Neural progenitor cell (in vitro differentiated cells): ENCODE results near the gene COQ3. TPM values are rescaled to one million over a fixed set of nuclear protein-coding genes. Genes with fewer than 3 reads are reported as not detected.

Source experiments
- DNase-seq: peaks from one replicate; pipeline ENCODE4 v3.0.0-alpha.2; 2016; ENCODE audit warnings: low spot score
- H2AFZ ChIP-seq: fragments of 200-600 bp; sonication (generic); replicated peaks from 2 replicates; pipeline ENCODE4 v1.6.1; 2016; ENCODE audit warnings: antibody characterized with exemption
- H3F3A ChIP-seq: fragments of 200-600 bp; sonication (generic); 2 replicates; pipeline ENCODE4 v1.6.1; 2016; ENCODE audit warnings: antibody characterized with exemption, low read depth
- H3K27ac ChIP-seq: fragments of 200-600 bp; sonication (generic); 2 replicates; pipeline ENCODE4 v1.5.1; 2016; ENCODE audit warnings: mild to moderate bottlenecking
- H3K27me3 ChIP-seq: fragments of 200-600 bp; sonication (generic); 2 replicates; pipeline ENCODE4 v1.6.1; 2016; ENCODE audit warnings: mild to moderate bottlenecking, moderate library complexity
- H3K36me3 ChIP-seq: fragments of 200-600 bp; sonication (generic); 2 replicates; pipeline ENCODE4 v1.5.1; 2016
- H3K4me1 ChIP-seq: fragments of 200-600 bp; sonication (generic); 2 replicates; pipeline ENCODE4 v1.6.1; 2016; ENCODE audit warnings: mixed run types
- H3K4me2 ChIP-seq: fragments of 200-600 bp; sonication (generic); 2 replicates; pipeline ENCODE4 v1.6.1; 2016
- H3K4me3 ChIP-seq: fragments of 200-600 bp; sonication (generic); 2 replicates; pipeline ENCODE4 v1.5.1; 2016
- H3K79me2 ChIP-seq: fragments of 200-600 bp; sonication (generic); 2 replicates; pipeline ENCODE4 v1.6.1; 2016; ENCODE audit warnings: low read depth
- H3K9ac ChIP-seq: fragments of 200-600 bp; sonication (generic); 2 replicates; pipeline ENCODE4 v1.6.1; 2016
- H3K9me3 ChIP-seq: fragments of 200-600 bp; sonication (generic); 2 replicates; pipeline ENCODE4 v1.5.1; 2016; ENCODE audit warnings: low read depth
- H4K20me1 ChIP-seq: fragments of 200-600 bp; sonication (generic); 2 replicates; pipeline ENCODE4 v1.6.1; 2016; ENCODE audit warnings: low read depth
- H3K27ac Mint-ChIP-seq: 3 replicates; pipeline ENCODE4 v1.8.0; 2021; ENCODE audit warnings: mixed read lengths
- H3K27me3 Mint-ChIP-seq: 2 replicates; pipeline ENCODE4 v1.8.0; 2022; ENCODE audit warnings: low read depth, mild to moderate bottlenecking, inconsistent platforms, moderate library complexity, mixed read lengths; ENCODE audit not compliant: insufficient read depth
- H3K36me3 Mint-ChIP-seq: 3 replicates; pipeline ENCODE4 v1.8.0; 2021; ENCODE audit warnings: mixed read lengths
- H3K4me1 Mint-ChIP-seq: 3 replicates; pipeline ENCODE4 v1.8.0; 2021; ENCODE audit warnings: mixed read lengths
- H3K4me3 Mint-ChIP-seq: 3 replicates; pipeline ENCODE4 v1.8.0; 2021; ENCODE audit warnings: mild to moderate bottlenecking, moderate library complexity, mixed read lengths
- H3K9me3 Mint-ChIP-seq: 3 replicates; pipeline ENCODE4 v1.8.0; 2020; ENCODE audit warnings: mixed read lengths
- CTCF ChIP-seq: fragments of 200-600 bp; sonication (generic); IDR thresholded peaks from 2 replicates; pipeline ENCODE4 v1.5.1; 2017; ENCODE audit warnings: antibody characterized with exemption, mild to moderate bottlenecking
- EZH2 ChIP-seq: fragments of 200-600 bp; sonication (generic); IDR thresholded peaks from 2 replicates; pipeline ENCODE4 v1.6.1; 2017; ENCODE audit warnings: antibody characterized with exemption, mild to moderate bottlenecking, moderate library complexity
- EZH2phosphoT487 ChIP-seq: fragments of 200-600 bp; sonication (generic); IDR thresholded peaks from 2 replicates; pipeline ENCODE4 v1.6.1; 2017; ENCODE audit warnings: antibody characterized with exemption
- total RNA-seq: library from RNA; depleted of rRNA; stranded (reverse); fragments of >200 nt; gene quantifications from 2 replicates; pipeline ENCODE4 v1.2.3, GENCODE V29; 2015; ENCODE audit warnings: low replicate concordance

COQ3 gene
- total RNA-seq, 1 donor from 2014 or later: 16.2 TPM

GRCh38 chr6:99425647-99426450 is 31.9 kb upstream of the COQ3 start:
- H3K36me3 Mint-ChIP-seq: peaks cover 25% of the 10 kb centered on the region
- H3K4me1 Mint-ChIP-seq: peaks cover 49% of the 10 kb centered on the region
- Histone ChIP-seq H3K79me2 (peaks cover 49% of the 10 kb centered on the region), H3F3A (peaks cover 18% of the 10 kb centered on the region), H3K4me1 (peaks cover 21% of the 10 kb centered on the region), H3K27ac (peak overlapping the region; percentile 92), H2AFZ (peak overlapping the region; percentile 94), H3K36me3 (no peaks in the 10 kb centered on the region), H3K9ac (peak overlapping the region; percentile 69), H4K20me1 (peaks cover 37% of the 10 kb centered on the region), H3K27me3 (no peaks in the 10 kb centered on the region), H3K9me3 (no peaks in the 10 kb centered on the region), H3K4me3 (peak overlapping the region; percentile 86), H3K4me2 (peak overlapping the region; percentile 92)
- DNase-seq: peak; percentile 94
- H3K4me3 Mint-ChIP-seq: peak overlapping the region; percentile 100
- H3K27ac Mint-ChIP-seq: peak overlapping the region; percentile 99
- no peaks in the 10 kb centered on the region for H3K27me3 Mint-ChIP-seq
- no peaks in the 10 kb centered on the region for H3K9me3 Mint-ChIP-seq
- peak; percentile 71 for TF ChIP-seq CTCF
- peak; percentile 19 for TF ChIP-seq EZH2phosphoT487
- TF ChIP-seq EZH2: peak; percentile 24

- peaks cover 18% of the 10 kb centered on the region for H3F3A ChIP-seq
- H3K9me3 ChIP-seq: no peaks in the 10 kb centered on the region
- H3K4me2 ChIP-seq: peak within 1 kb of the TSS; percentile 92
- H3K4me3 Mint-ChIP-seq: peak within 1 kb of the TSS; percentile 100
- peak within 1 kb of the TSS; percentile 94 for H2AFZ ChIP-seq
- H3K27ac ChIP-seq: peak within 1 kb of the TSS; percentile 98
- peak within 1 kb of the TSS; percentile 86 for H3K4me3 ChIP-seq
- DNase-seq: peak; percentile 97
- peaks cover 58% of the 10 kb centered on the region for H3K79me2 ChIP-seq
- TF ChIP-seq CTCF (no peak), EZH2phosphoT487 (peak; percentile 30), EZH2 (peak; percentile 57)
- H3K36me3 ChIP-seq: no peaks in the 10 kb centered on the region
- peaks cover 46% of the 10 kb centered on the region for H4K20me1 ChIP-seq
- no peaks in the 10 kb centered on the region for H3K27me3 ChIP-seq
- peaks cover 21% of the 10 kb centered on the region for H3K4me1 ChIP-seq
- H3K36me3 Mint-ChIP-seq: peaks cover 26% of the 10 kb centered on the region
- H3K9ac ChIP-seq: peak within 1 kb of the TSS; percentile 97
- H3K9me3 Mint-ChIP-seq: no peaks in the 10 kb centered on the region
- no peaks in the 10 kb centered on the region for H3K27me3 Mint-ChIP-seq
- peaks cover 51% of the 10 kb centered on the region for H3K4me1 Mint-ChIP-seq
- H3K27ac Mint-ChIP-seq: peak within 1 kb of the TSS; percentile 99
Measured at GRCh38 chr6:99424761-99425646, 31.0 kb upstream of the COQ3 start, which contains the start of gene PNISR. Gene PNISR, minus strand, starts transcription at chr6:99425308. Its CDS starts 10,649 bp downstream, at chr6:99414659.

- no peaks in the 10 kb centered on the region for H3K27me3 ChIP-seq
- H4K20me1 ChIP-seq: peaks cover 55% of the 10 kb centered on the region
- no peak overlapping the region for H2AFZ ChIP-seq
- Mint-ChIP-seq H3K9me3 (no peaks in the 10 kb centered on the region), H3K27ac (no peak overlapping the region), H3K36me3 (peaks cover 26% of the 10 kb centered on the region), H3K4me1 (peaks cover 47% of the 10 kb centered on the region), H3K4me3 (peak overlapping the region; percentile 100), H3K27me3 (no peaks in the 10 kb centered on the region)
- no peaks in the 10 kb centered on the region for H3K9me3 ChIP-seq
- peak overlapping the region; percentile 86 for H3K4me3 ChIP-seq
- peaks cover 18% of the 10 kb centered on the region for H3F3A ChIP-seq
- peak overlapping the region; percentile 97 for H3K9ac ChIP-seq
- H3K36me3 ChIP-seq: no peaks in the 10 kb centered on the region
- peak overlapping the region; percentile 92 for H3K4me2 ChIP-seq
- H3K4me1 ChIP-seq: peaks cover 21% of the 10 kb centered on the region
- no peak overlapping the region for H3K27ac ChIP-seq
- TF ChIP-seq EZH2phosphoT487 (no peak), EZH2 (no peak), CTCF (no peak)
- peaks cover 67% of the 10 kb centered on the region for H3K79me2 ChIP-seq
- DNase-seq: no peak
Measured at GRCh38 chr6:99424022-99424421, 30.0 kb upstream of the COQ3 start.
